HEK293T (cell line): ENCODE measurements around the gene RNU1-1.

ENCODE experiments used
- L3MBTL2 ChIP-seq: fragments of 450-650 bp; conservative IDR thresholded peaks from 2 replicates; pipeline ENCODE4 v1.6.1; 2016; ENCODE audit warnings: mild to moderate bottlenecking
- ZNF384 ChIP-seq: fragments of 450-650 bp; IDR thresholded peaks from 2 replicates; pipeline ENCODE4 v1.6.1; 2016

DNA sequence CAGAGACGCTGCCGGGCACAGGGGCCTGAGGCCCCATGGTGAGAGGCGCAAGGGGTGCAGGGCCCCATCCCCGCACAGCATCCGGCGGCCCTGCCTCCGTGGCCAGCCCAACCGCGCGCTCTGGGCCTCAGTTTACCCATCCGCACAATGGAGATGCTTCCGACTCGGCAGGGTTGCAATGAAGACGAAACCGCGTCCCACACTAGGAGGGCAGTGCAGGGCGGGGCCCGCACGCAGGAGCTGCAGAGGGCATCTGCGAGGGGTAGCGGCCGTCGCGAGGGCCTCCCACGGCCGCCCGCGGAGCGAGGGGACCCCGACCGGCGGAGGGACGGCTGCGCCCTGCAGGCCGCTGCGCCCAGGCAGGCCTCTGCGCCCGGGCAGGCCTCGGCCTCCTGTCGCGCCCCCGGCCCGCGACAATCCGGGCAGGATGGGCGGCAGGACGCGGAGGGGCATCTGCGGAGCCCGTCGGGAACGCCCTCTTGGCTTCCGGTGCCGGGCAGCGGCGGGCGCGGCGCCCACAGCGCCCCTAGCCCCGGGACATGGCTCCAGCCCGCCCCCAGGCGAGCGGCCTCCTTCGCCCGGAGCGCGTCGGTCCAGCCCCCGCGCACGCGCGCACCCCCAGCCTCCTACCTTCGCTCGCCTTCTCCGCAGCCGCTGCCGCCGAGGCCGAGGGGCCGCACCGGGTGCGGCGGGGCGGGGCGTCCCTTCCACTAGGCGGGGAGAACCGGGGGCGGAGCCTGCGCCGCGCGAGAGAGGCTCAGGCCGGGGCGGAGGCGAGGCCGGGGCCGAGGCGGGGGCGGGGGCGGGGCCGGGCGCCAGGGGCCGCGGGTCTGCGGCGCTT, 15.3 kb downstream of the RNU1-1 start:
- TF ChIP-seq L3MBTL2 (no peak), ZNF384 (no peak)
